K562 (cell line): ENCODE measurements around the gene TMC1. TPM values are rescaled to one million over a fixed set of nuclear protein-coding genes. Genes with fewer than 3 reads are reported as not detected.

ENCODE experiments used
- ATAC-seq: fragments of 200-7000 bp; cut with Tn5 transposase; 3 replicates; pipeline ENCODE4 v1.9.1; 2020; ENCODE audit warnings: moderate library complexity
- BruUV-seq: library from RNA; stranded (reverse); fragments of 400-500 nt; replicated peaks from 2 replicates; lab custom pipeline; 2021; lab: Mats Ljungman, UMichigan
- CTCF ChIA-PET: fragments of 300-600 bp; formaldehyde crosslinking; extraction: SDS; loops from one replicate; lab custom pipeline; 2021; ENCODE audit warnings: low intra/inter-chr PET ratio; lab: Yijun Ruan, JAX
- POLR2A ChIA-PET: fragments of 300-600, 350-650 bp; sonication (Branson Sonifier 250); formaldehyde crosslinking; extraction: SDS; loops from one replicate; lab custom pipeline; 2021; ENCODE audit warnings: antibody characterized with exemption, inconsistent platforms; lab: Yijun Ruan, JAX
- DNase-seq, 4 experiments: peaks; one replicate each; pipeline versions ENCODE4 v3.0.0 to v3.0.0-alpha.2; 2011 to 2018; ENCODE audit warnings: low spot score in 3 of 4, mixed read lengths in 3 of 4; ENCODE audit errors: extremely low read depth in 1 of 4
- FAIRE-seq: peaks from 2 replicates; lab custom pipeline; 2011; peaks lifted over from hg19 to GRCh38; lab: Jason Lieb, UNC
- H2AFZ ChIP-seq: 2 replicates; pipeline ENCODE4 v1.6.0; 2011; ENCODE audit warnings: low read depth, low read length, control low read depth, inconsistent platforms
- H3K27ac ChIP-seq: fragments of 200-600 bp; 3 replicates; pipeline ENCODE4 v1.8.0; 2011; ENCODE audit warnings: low read depth, mild to moderate bottlenecking, control low read depth, inconsistent platforms, low read length, moderate library complexity, mixed read lengths; ENCODE audit errors: extremely low read depth
- H3K27me3 ChIP-seq, 2 experiments: fragments of 300-600 bp in 1 of 2; 2 replicates in 1 of 2; 3 replicates in 1 of 2; pipeline versions ENCODE4 v1.6.0 to v1.8.0; 2011; ENCODE audit warnings: inconsistent platforms in 2 of 2, low read length in 2 of 2, mild to moderate bottlenecking in 1 of 2, mixed read lengths in 1 of 2, moderate library complexity in 1 of 2; ENCODE audit not compliant: control insufficient read depth in 2 of 2, insufficient read depth in 2 of 2
- H3K36me3 ChIP-seq: fragments of 300-600 bp; 3 replicates; pipeline ENCODE4 v1.8.0; 2011; ENCODE audit warnings: mild to moderate bottlenecking, low read length, inconsistent platforms; ENCODE audit not compliant: control insufficient read depth, insufficient read depth
- H3K4me1 ChIP-seq, 2 experiments: fragments of 200-600 bp in 1 of 2; replicated peaks in 1 of 2; 2 replicates in 1 of 2; 3 replicates in 1 of 2; pipeline versions ENCODE4 v1.5.1 to v1.8.0; 2011; ENCODE audit warnings: inconsistent platforms in 2 of 2, low read length in 2 of 2, mild to moderate bottlenecking in 1 of 2, mixed read lengths in 1 of 2, moderate library complexity in 1 of 2; ENCODE audit not compliant: control insufficient read depth in 2 of 2, insufficient read depth in 2 of 2
- H3K4me2 ChIP-seq: 2 replicates; pipeline ENCODE4 v1.6.1; 2011; ENCODE audit warnings: low read length, control low read depth, inconsistent platforms, mixed read lengths; ENCODE audit not compliant: insufficient read depth
- H3K4me3 ChIP-seq: fragments of 200-600 bp; sonication (generic), shearing (Covaris generic); 2 replicates; pipeline ENCODE4 v1.5.1; 2016; ENCODE audit warnings: control low read depth, inconsistent platforms
- H3K79me2 ChIP-seq: fragments of 200-600 bp; 3 replicates; pipeline ENCODE4 v1.8.0; 2011; ENCODE audit warnings: low read length, inconsistent platforms; ENCODE audit not compliant: control insufficient read depth, insufficient read depth
- H3K9ac ChIP-seq, 2 experiments: 2 replicates each; pipeline versions ENCODE4 v1.6.0 to v1.6.1; 2011; ENCODE audit warnings: low read depth in 2 of 2, low read length in 2 of 2, control low read depth in 1 of 2, inconsistent platforms in 1 of 2, mild to moderate bottlenecking in 1 of 2, mixed read lengths in 1 of 2; ENCODE audit not compliant: insufficient read depth in 1 of 2
- H3K9me1 ChIP-seq: one replicate; pipeline ENCODE4 v1.6.0; 2011; ENCODE audit warnings: inconsistent platforms, mild to moderate bottlenecking, low read length, moderate library complexity; ENCODE audit not compliant: control insufficient read depth, insufficient read depth
- H3K9me3 ChIP-seq: replicated peaks from 2 replicates; pipeline ENCODE4 v1.5.1; 2011; ENCODE audit warnings: low read depth, low read length, inconsistent platforms; ENCODE audit not compliant: control insufficient read depth, insufficient read depth
- H4K20me1 ChIP-seq: replicated peaks from 2 replicates; pipeline ENCODE4 v1.6.1; 2011; ENCODE audit warnings: low read length, inconsistent platforms, mixed read lengths; ENCODE audit not compliant: control insufficient read depth, insufficient read depth
- BRF2 ChIP-seq: IDR thresholded peaks from 3 replicates; pipeline ENCODE4 v1.6.1; 2011; ENCODE audit warnings: borderline replicate concordance, mild to moderate bottlenecking; ENCODE audit not compliant: insufficient read length, insufficient read depth
- CBX1 ChIP-seq: sonication (generic); IDR thresholded peaks from 2 replicates; pipeline ENCODE4 v1.6.1; 2016; ENCODE audit warnings: antibody characterized with exemption, low read depth, mild to moderate bottlenecking
- CEBPB ChIP-seq: fragments of 450-650 bp; IDR thresholded peaks from 2 replicates; pipeline ENCODE4 v1.6.1; 2016; ENCODE audit warnings: missing genetic modification characterization, missing compliant biosample characterization
- CXXC5 ChIP-seq: fragments of 250-450 bp; sonication (Bioruptor Pico); IDR thresholded peaks from 2 replicates; pipeline ENCODE4 v1.8.0; 2022; ENCODE audit warnings: inconsistent platforms, mild to moderate bottlenecking, moderate library complexity
- FIP1L1 ChIP-seq: fragments of 200-400 bp; formaldehyde crosslinking; IDR thresholded peaks from 2 replicates; pipeline ENCODE4 v1.6.1; 2018; ENCODE audit warnings: mild to moderate bottlenecking, low read depth, low read length; ENCODE audit not compliant: poor library complexity, severe bottlenecking
- IFI16 ChIP-seq: fragments of 250-450 bp; sonication (Bioruptor Pico); IDR thresholded peaks from 2 replicates; pipeline ENCODE4 v2.1.2; 2022; ENCODE audit warnings: mild to moderate bottlenecking, inconsistent platforms
- MEF2D ChIP-seq: conservative IDR thresholded peaks from 2 replicates; pipeline ENCODE4 v1.6.1; 2016; ENCODE audit warnings: low read depth, missing genetic modification characterization, missing compliant biosample characterization
- SMAD1 ChIP-seq: fragments of 150-350 bp; IDR thresholded peaks from 2 replicates; pipeline ENCODE4 v1.6.1; 2014; ENCODE audit warnings: low read length, low read depth; ENCODE audit not compliant: partially characterized antibody
- TCFL5 ChIP-seq: fragments of 250-450 bp; sonication (Bioruptor Pico); conservative IDR thresholded peaks from 2 replicates; pipeline ENCODE4 v1.6.1; 2021; ENCODE audit warnings: mild to moderate bottlenecking, moderate library complexity, matching md5 sums
- TEAD1 ChIP-seq, 2 experiments: fragments of 450-650 bp in 1 of 2; sonication (generic) in 1 of 2; formaldehyde crosslinking; IDR thresholded peaks; 2 replicates each; pipeline versions ENCODE4 v1.4.0 to v1.8.0; 2020 to 2022; ENCODE audit warnings: mild to moderate bottlenecking in 2 of 2, missing genetic modification reagents in 1 of 2
- ZBTB17 ChIP-seq: fragments of 450-650 bp; formaldehyde crosslinking; IDR thresholded peaks from 2 replicates; pipeline ENCODE4 v1.4.0; 2020; ENCODE audit warnings: mild to moderate bottlenecking
- ZNF174 ChIP-seq: fragments of 250-450 bp; sonication (Bioruptor Pico); IDR thresholded peaks from 2 replicates; pipeline ENCODE4 v1.4.0; 2020; ENCODE audit warnings: mild to moderate bottlenecking
- ZNF696 ChIP-seq: fragments of 250-450 bp; sonication (Bioruptor Pico); conservative IDR thresholded peaks from 2 replicates; pipeline ENCODE4 v1.4.0; 2020; ENCODE audit warnings: mild to moderate bottlenecking, moderate library complexity
- WGBS: fragments of 100-300 bp; shearing (Covaris generic); methylation state at CpG from one replicate; pipeline ENCODE4 v1.1.6; 2016; ENCODE audit warnings: low coverage, mixed read lengths; ENCODE audit not compliant: insufficient coverage; ENCODE audit errors: missing lambda C conversion rate; 5-methylcytosine and 5-hydroxymethylcytosine counted together
- in situ Hi-C: fragments of 300-500 bp; cut with MboI; formaldehyde crosslinking; loops from 4 replicates; pipeline ENCODE4 v1.15.0; 2018; ENCODE audit warnings: inconsistent platforms, mixed read lengths
- intact Hi-C: fragments of 100-400 bp; cut with micrococcal nuclease; formaldehyde crosslinking; loops from 2 replicates; pipeline ENCODE4 v1.14.2; 2022
- polyA plus RNA-seq, 8 experiments: library from polyadenylated mRNA; depleted of rRNA in 4 of 8; stranded (reverse) in 5 of 8; unstranded in 3 of 8; fragments of >200 nt; fragmentation: Nextera tagmentation in 2 of 8; fragmentation: Illumina TruSeq in 1 of 8; extraction: Ambion mirVana in 2 of 8; extraction: Trizol in 1 of 8; gene quantifications; 2 replicates each; pipeline versions ENCODE4 v1.2.1 to v1.2.3, GENCODE V29; 2011 to 2014; ENCODE audit warnings: inconsistent platforms in 1 of 8, missing spikeins in 1 of 8
- total RNA-seq, 7 experiments: library from RNA; depleted of rRNA in 6 of 7; stranded (reverse); fragments of >200 nt in 6 of 7; fragmentation: Illumina TruSeq in 2 of 7; extraction: Trizol in 2 of 7; gene quantifications; 2 replicates each; pipeline versions ENCODE4 v1.2.1 to v1.2.3, GENCODE V29; 2011 to 2021; ENCODE audit warnings: low replicate concordance in 1 of 7
- TF ChIP-seq, protein P1 (sequence below): sonication (generic); formaldehyde crosslinking; IDR thresholded peaks from 2 replicates; pipeline ENCODE4 v1.8.0; 2022; ENCODE audit warnings: missing genetic modification reagents, mild to moderate bottlenecking, borderline replicate concordance
- TF ChIP-seq, protein P2 (sequence below): fragments of 450-650 bp; IDR thresholded peaks from 2 replicates; pipeline ENCODE4 v1.6.1; 2016

TMC1 gene
- total and polyA plus RNA-seq, 9 of the 15 experiments (the other 6 are each of a cell fraction or from before 2014, with no cell fraction given) = 0.10 to 0.15 TPM; not detected in 7

- POLR2A ChIA-PET = no interaction called here
- 0 out of 2 replicates have a peak, but pooled peaks have one; percentile 6 for TF ChIP-seq CEBPB
- no peak for TF ChIP-seq CBX1
- TF ChIP-seq, all 486 proteins: peak for 1
- Histone ChIP-seq H3K4me2 (no peak overlapping the region), H3K27ac (no peak overlapping the region), H3K27me3 (no peaks in the 10 kb centered on the region), H2AFZ (no peak overlapping the region), H3K9me3 (no peaks in the 10 kb centered on the region), H4K20me1 (no peaks in the 10 kb centered on the region), H3K9ac (no peak overlapping the region), H3K36me3 (no peaks in the 10 kb centered on the region), H3K4me3 (no peak overlapping the region), H3K79me2 (no peaks in the 10 kb centered on the region), H3K4me1 (no peaks in the 10 kb centered on the region), H3K9me1 (no peaks in the 10 kb centered on the region)
- intact Hi-C loops (no loop called here), in situ Hi-C loops (no loop called here)
- ATAC-seq (no peak), DNase-seq (no peak), FAIRE-seq (no peak)
- CTCF ChIA-PET = no interaction called here
- 0% methylated on average over 1 of the region's 1 CpG for WGBS
- no TSS peak for BruUV-seq
These were observed 213.2 kb downstream of the TMC1 start for GRCh38 chr9:72734631-72735030.

GRCh38 chr9:72743836-72744235, 222.4 kb downstream of the TMC1 start:
- no peak overlapping the region for H3K9ac ChIP-seq
- BruUV-seq = no TSS peak
- 2% methylated on average over 4 of the region's 4 CpGs for WGBS
- no peak overlapping the region for H3K27ac ChIP-seq
- no peaks in the 10 kb centered on the region for H3K36me3 ChIP-seq
- no peak for FAIRE-seq
- H4K20me1 ChIP-seq = no peaks in the 10 kb centered on the region
- H3K79me2 ChIP-seq = no peaks in the 10 kb centered on the region
- intact Hi-C loops = no loop called here
- no peaks in the 10 kb centered on the region; a peak in 1 of 5 replicates for H3K27me3 ChIP-seq
- H3K9me1 ChIP-seq = no peaks in the 10 kb centered on the region
- H3K4me2 ChIP-seq = no peak overlapping the region
- no peak overlapping the region for H2AFZ ChIP-seq
- ChIA-PET CTCF (no interaction called here), POLR2A (no interaction called here)
- in situ Hi-C loops = no loop called here
- H3K4me3 ChIP-seq = no peak overlapping the region
- no peaks in the 10 kb centered on the region for H3K9me3 ChIP-seq
- ATAC-seq = no peak
- DNase-seq = no peak
- no peaks in the 10 kb centered on the region for H3K4me1 ChIP-seq
- TF ChIP-seq IFI16 (CRISPR knock-in tag) = no peak
- TF ChIP-seq SMAD1 = no peak
- no peak for TF ChIP-seq BRF2
- no peak for TF ChIP-seq ZBTB17
- TF ChIP-seq TCFL5 (CRISPR knock-in tag) = no peak
- no peak for TF ChIP-seq MEF2D (tag)
- TF ChIP-seq ZNF174 (CRISPR knock-in tag) = no peak
- TF ChIP-seq, protein P1, sequence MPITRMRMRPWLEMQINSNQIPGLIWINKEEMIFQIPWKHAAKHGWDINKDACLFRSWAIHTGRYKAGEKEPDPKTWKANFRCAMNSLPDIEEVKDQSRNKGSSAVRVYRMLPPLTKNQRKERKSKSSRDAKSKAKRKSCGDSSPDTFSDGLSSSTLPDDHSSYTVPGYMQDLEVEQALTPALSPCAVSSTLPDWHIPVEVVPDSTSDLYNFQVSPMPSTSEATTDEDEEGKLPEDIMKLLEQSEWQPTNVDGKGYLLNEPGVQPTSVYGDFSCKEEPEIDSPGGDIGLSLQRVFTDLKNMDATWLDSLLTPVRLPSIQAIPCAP = no peak
- TF ChIP-seq, protein P2, sequence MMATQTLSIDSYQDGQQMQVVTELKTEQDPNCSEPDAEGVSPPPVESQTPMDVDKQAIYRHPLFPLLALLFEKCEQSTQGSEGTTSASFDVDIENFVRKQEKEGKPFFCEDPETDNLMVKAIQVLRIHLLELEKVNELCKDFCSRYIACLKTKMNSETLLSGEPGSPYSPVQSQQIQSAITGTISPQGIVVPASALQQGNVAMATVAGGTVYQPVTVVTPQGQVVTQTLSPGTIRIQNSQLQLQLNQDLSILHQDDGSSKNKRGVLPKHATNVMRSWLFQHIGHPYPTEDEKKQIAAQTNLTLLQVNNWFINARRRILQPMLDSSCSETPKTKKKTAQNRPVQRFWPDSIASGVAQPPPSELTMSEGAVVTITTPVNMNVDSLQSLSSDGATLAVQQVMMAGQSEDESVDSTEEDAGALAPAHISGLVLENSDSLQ = no peak
- no peak for TF ChIP-seq CXXC5
- no peak for TF ChIP-seq TEAD1 (CRISPR knock-in tag; IDR thresholded peaks at IDR 0.05)
- TF ChIP-seq FIP1L1 = no peak
- TF ChIP-seq ZNF696 (CRISPR knock-in tag) = no peak
